DOHH2 (cell line): ENCODE results near the gene CAAP1.
A peak's percentile ranks its signal among the peaks of the same experiment; 100 is the strongest.
"Not testable (repeated sequence)": the region's sequence is repeated elsewhere in the genome, so short reads cannot be mapped to it uniquely, and the experiment has no call there.

Experiments used
- H3F3A ChIP-seq: fragments of 200-600 bp; sonication (generic), shearing (Covaris generic); 2 replicates; pipeline ENCODE4 v1.6.0; 2016; ENCODE audit warnings: antibody characterized with exemption, mild to moderate bottlenecking; ENCODE audit not compliant: control insufficient read depth, insufficient read depth
- H3K27ac ChIP-seq: fragments of 200-600 bp; sonication (generic); 2 replicates; pipeline ENCODE4 v1.5.1; 2014; ENCODE audit warnings: low read depth, mild to moderate bottlenecking, low read length, moderate library complexity
- H3K27me3 ChIP-seq: fragments of 200-600 bp; sonication (generic); 2 replicates; pipeline ENCODE4 v1.6.1; 2014; ENCODE audit warnings: mild to moderate bottlenecking, low read length, mixed read lengths; ENCODE audit not compliant: control insufficient read depth
- H3K36me3 ChIP-seq: fragments of 200-600 bp; sonication (generic); 2 replicates; pipeline ENCODE4 v1.6.1; 2014; ENCODE audit warnings: mild to moderate bottlenecking, low read length, moderate library complexity, mixed read lengths; ENCODE audit not compliant: control insufficient read depth
- H3K4me1 ChIP-seq: fragments of 200-600 bp; sonication (generic); 2 replicates; pipeline ENCODE4 v1.6.1; 2014; ENCODE audit warnings: mild to moderate bottlenecking, low read length, mixed read lengths; ENCODE audit not compliant: control insufficient read depth
- H3K4me2 ChIP-seq: fragments of 200-600 bp; sonication (generic); 2 replicates; pipeline ENCODE4 v1.6.0; 2014; ENCODE audit warnings: mild to moderate bottlenecking, low read length, moderate library complexity
- H3K4me3 ChIP-seq: fragments of 200-600 bp; sonication (generic); 2 replicates; pipeline ENCODE4 v1.5.1; 2014; ENCODE audit warnings: mild to moderate bottlenecking, low read length, mixed read lengths
- H3K79me2 ChIP-seq: fragments of 200-600 bp; sonication (generic); 2 replicates; pipeline ENCODE4 v1.6.1; 2014; ENCODE audit warnings: mild to moderate bottlenecking, low read length, mixed read lengths; ENCODE audit not compliant: control insufficient read depth
- H3K9me2 ChIP-seq: fragments of 200-600 bp; sonication (generic); replicated peaks from 2 replicates; pipeline ENCODE4 v1.6.1; 2014; ENCODE audit warnings: mild to moderate bottlenecking, low read length, mixed read lengths; ENCODE audit not compliant: control insufficient read depth
- H3K9me3 ChIP-seq: fragments of 200-600 bp; sonication (generic); 2 replicates; pipeline ENCODE4 v1.6.1; 2014; ENCODE audit warnings: antibody characterized with exemption, low read length, mixed read lengths; ENCODE audit not compliant: control insufficient read depth, insufficient read depth
- H4K20me1 ChIP-seq: fragments of 200-600 bp; sonication (generic); 2 replicates; pipeline ENCODE4 v1.6.0; 2014; ENCODE audit warnings: low read depth, mild to moderate bottlenecking, antibody characterized with exemption, low read length, moderate library complexity; ENCODE audit not compliant: control insufficient read depth, insufficient read depth
- CTCF ChIP-seq: fragments of 200-600 bp; sonication (generic); IDR thresholded peaks from one replicate; pipeline ENCODE4 v1.5.1; 2014; ENCODE audit warnings: antibody characterized with exemption, mild to moderate bottlenecking, low read depth, low read length; ENCODE audit not compliant: poor library complexity, severe bottlenecking
- EZH2phosphoT487 ChIP-seq: fragments of 200-600 bp; sonication (generic); IDR thresholded peaks from 2 replicates; pipeline ENCODE4 v1.6.1; 2017; ENCODE audit warnings: borderline replicate concordance, mild to moderate bottlenecking, antibody characterized with exemption, low read length, moderate library complexity, mixed read lengths

CAAP1 gene

GRCh38 chr9:26856413-26857032 lies 36.1 kb downstream of the CAAP1 start:
- no peak overlapping the region for H3K27ac ChIP-seq
- no peaks in the 10 kb centered on the region for H3F3A ChIP-seq
- H3K9me3 ChIP-seq = no peaks in the 10 kb centered on the region
- H3K9me2 ChIP-seq = no peaks in the 10 kb centered on the region
- TF ChIP-seq EZH2phosphoT487 (no peak), CTCF (peak; percentile 76)
- H3K4me1 ChIP-seq = no peaks in the 10 kb centered on the region
- no peak overlapping the region for H3K4me3 ChIP-seq
- H3K36me3 ChIP-seq = peaks cover 66% of the 10 kb centered on the region
- no peaks in the 10 kb centered on the region for H3K79me2 ChIP-seq
- no peaks in the 10 kb centered on the region for H4K20me1 ChIP-seq
- no peak overlapping the region for H3K4me2 ChIP-seq
- H3K27me3 ChIP-seq = no peaks in the 10 kb centered on the region

GRCh38 chr9:26850995-26851394 lies 41.6 kb downstream of the CAAP1 start:
- H3K9me3 ChIP-seq = no peaks in the 10 kb centered on the region
- H3K79me2 ChIP-seq = no peaks in the 10 kb centered on the region
- no peak overlapping the region for H3K27ac ChIP-seq
- H3K4me1 ChIP-seq = no peaks in the 10 kb centered on the region
- H4K20me1 ChIP-seq = no peaks in the 10 kb centered on the region
- no peaks in the 10 kb centered on the region for H3K9me2 ChIP-seq
- no peaks in the 10 kb centered on the region for H3F3A ChIP-seq
- TF ChIP-seq EZH2phosphoT487 (no peak), CTCF (no peak)
- no peak overlapping the region for H3K4me2 ChIP-seq
- no peak overlapping the region for H3K4me3 ChIP-seq
- peaks cover 61% of the 10 kb centered on the region for H3K36me3 ChIP-seq
- no peaks in the 10 kb centered on the region for H3K27me3 ChIP-seq

GRCh38 chr9:26833792-26834191 lies 58.8 kb downstream of the CAAP1 start:
- H3K9me3 ChIP-seq = no peaks in the 10 kb centered on the region
- no peak overlapping the region for H3K27ac ChIP-seq
- H3K27me3 ChIP-seq = no peaks in the 10 kb centered on the region
- no peak overlapping the region for H3K4me3 ChIP-seq
- no peaks in the 10 kb centered on the region for H3K9me2 ChIP-seq
- no peak for TF ChIP-seq CTCF
- no peak for TF ChIP-seq EZH2phosphoT487
- H4K20me1 ChIP-seq = no peaks in the 10 kb centered on the region
- H3K4me1 ChIP-seq = no peaks in the 10 kb centered on the region
- H3K79me2 ChIP-seq = no peaks in the 10 kb centered on the region
- no peak overlapping the region for H3K4me2 ChIP-seq
- H3K36me3 ChIP-seq = peaks cover 3% of the 10 kb centered on the region; the same call in 1 of the 2 replicates
- H3F3A ChIP-seq = no peaks in the 10 kb centered on the region

GRCh38 chr9:26828391-26828955 lies 64.1 kb downstream of the CAAP1 start:
- not testable (repeated sequence) for H3K79me2 ChIP-seq, H3F3A ChIP-seq, H3K9me3 ChIP-seq, H3K9me2 ChIP-seq, H3K4me3 ChIP-seq, H3K4me2 ChIP-seq, H3K36me3 ChIP-seq, H4K20me1 ChIP-seq, H3K27me3 ChIP-seq, H3K4me1 ChIP-seq, H3K27ac ChIP-seq
